ENCODE data around the gene PHF14. TPM values are rescaled to one million over a fixed set of nuclear protein-coding genes. Genes with fewer than 3 reads are reported as not detected.

PHF14 gene
- total RNA-seq, 1 experiment from 2014 or later = 182 TPM

DNA sequence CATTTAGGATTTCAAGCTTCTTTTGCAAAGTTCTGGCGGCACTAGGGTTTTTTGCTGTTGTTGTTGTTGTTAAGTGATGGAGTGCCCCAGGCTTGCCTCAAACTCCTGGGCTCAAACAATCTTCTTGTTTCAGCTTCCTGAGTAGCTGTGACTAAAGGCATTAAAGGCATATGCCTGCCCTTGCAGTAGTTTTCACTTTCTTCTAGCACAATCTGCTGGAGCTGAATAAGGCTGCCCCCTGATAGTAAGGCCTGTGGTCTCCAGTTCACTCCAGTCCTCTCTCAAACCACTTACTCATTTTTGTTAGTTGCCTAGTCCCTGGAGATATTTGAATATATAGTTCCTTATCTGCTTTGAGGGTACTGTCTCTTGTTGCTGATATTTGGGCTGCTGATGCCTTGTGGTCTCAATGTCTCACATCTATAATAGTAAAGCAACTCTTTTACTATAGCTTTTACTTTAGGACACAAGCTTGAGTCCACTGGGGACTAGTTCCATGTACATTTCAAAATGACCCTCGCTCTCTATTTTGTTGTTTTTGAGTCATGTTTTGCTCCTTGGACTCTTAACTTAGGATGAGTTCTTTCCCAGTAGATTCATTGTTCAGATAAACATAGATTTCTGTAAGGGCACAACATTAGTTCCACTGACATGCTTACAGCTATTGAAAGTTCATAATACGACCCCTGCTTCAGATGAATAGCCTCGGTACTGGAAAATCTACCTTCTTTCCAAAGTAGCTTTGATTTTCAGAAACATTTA, 25.5 kb downstream of the PHF14 start:
- peaks cover 94% of the 10 kb centered on the region for H3K79me2 ChIP-seq (ENCODE audit: low read length)
- no peak overlapping the region for H3K4me3 ChIP-seq (ENCODE audit: low read length)
- no peak overlapping the region for H2AFZ ChIP-seq (ENCODE audit: low read length)
- H3K27ac ChIP-seq (ENCODE audit: low read length) = no peak overlapping the region
- no peak for DNase-seq
- H3K9ac ChIP-seq (ENCODE audit: low read length) = no peak overlapping the region
- no peaks in the 10 kb centered on the region for H3K27me3 ChIP-seq (ENCODE audit: low read length)
- peaks cover 26% of the 10 kb centered on the region for H4K20me1 ChIP-seq (ENCODE audit: insufficient read depth, low read depth, low read length)
- H3K4me2 ChIP-seq (ENCODE audit: low read depth, low read length, poor library complexity, severe bottlenecking) = no peak overlapping the region
- H3K9me3 ChIP-seq (ENCODE audit: low read length) = no peaks in the 10 kb centered on the region
- no peaks in the 10 kb centered on the region for H3K9me2 ChIP-seq (replicated peaks; ENCODE audit: insufficient read depth, low read length)
- peaks cover 59% of the 10 kb centered on the region for H3K36me3 ChIP-seq (ENCODE audit: insufficient read depth, low read length)
- peaks cover 14% of the 10 kb centered on the region for H3K4me1 ChIP-seq (ENCODE audit: low read length)

DNA sequence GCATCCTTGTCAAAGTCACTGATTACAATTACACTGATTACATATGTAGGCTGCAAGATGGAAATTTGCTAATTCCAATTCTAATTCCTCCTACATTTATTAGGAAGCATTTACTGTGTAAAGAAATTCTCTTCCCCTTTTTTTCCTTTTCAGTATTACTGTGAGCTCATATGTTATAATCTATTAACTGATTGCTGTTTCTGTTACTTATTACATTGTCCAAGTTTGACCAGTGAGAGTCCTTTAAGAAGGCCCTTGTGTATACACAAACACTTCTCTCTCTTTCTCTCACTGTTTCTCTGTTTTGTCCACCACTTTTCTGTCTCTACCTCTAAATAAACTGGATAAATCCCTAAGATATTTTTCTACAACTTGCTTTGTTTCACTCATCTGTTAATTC, 31.5 kb downstream of the PHF14 start:
- H3K4me1 ChIP-seq (ENCODE audit: low read length) = no peaks in the 10 kb centered on the region
- H3K79me2 ChIP-seq (ENCODE audit: low read length) = peaks cover 97% of the 10 kb centered on the region
- H3K9me2 ChIP-seq (replicated peaks; ENCODE audit: insufficient read depth, low read length) = no peaks in the 10 kb centered on the region
- H4K20me1 ChIP-seq (ENCODE audit: insufficient read depth, low read depth, low read length) = peaks cover 23% of the 10 kb centered on the region
- H3K9me3 ChIP-seq (ENCODE audit: low read length) = no peaks in the 10 kb centered on the region
- H3K4me3 ChIP-seq (ENCODE audit: low read length) = no peak overlapping the region
- H2AFZ ChIP-seq (ENCODE audit: low read length) = no peak overlapping the region
- H3K27ac ChIP-seq (ENCODE audit: low read length) = no peak overlapping the region
- H3K4me2 ChIP-seq (ENCODE audit: low read depth, low read length, poor library complexity, severe bottlenecking) = no peak overlapping the region
- H3K9ac ChIP-seq (ENCODE audit: low read length) = no peak overlapping the region
- H3K36me3 ChIP-seq (ENCODE audit: insufficient read depth, low read length) = peaks cover 40% of the 10 kb centered on the region; the same call in 1 of the 2 replicates
- DNase-seq = no peak
- H3K27me3 ChIP-seq (ENCODE audit: low read length) = no peaks in the 10 kb centered on the region

DNA sequence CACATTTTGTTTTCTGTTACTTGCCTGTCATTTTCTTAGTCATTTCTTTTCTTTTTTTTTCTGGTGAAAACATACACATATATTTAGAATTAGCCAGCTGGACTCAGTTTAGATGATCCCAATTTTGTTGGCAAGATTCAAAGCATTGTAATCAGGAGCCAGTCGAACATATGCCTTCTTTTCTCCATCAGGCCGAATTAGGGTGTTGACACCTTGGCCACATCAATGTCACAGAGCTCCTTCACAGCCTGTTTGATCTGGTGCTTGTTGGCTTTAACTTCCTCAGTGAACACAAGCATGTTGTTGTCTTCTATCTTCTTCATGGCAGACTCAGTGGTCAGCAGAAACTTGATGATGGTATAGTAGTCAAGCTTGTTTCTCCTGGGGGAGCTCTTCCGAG, 32.6 kb downstream of the PHF14 start:
- Histone ChIP-seq H3K27me3 (ENCODE audit: low read length) (no peaks in the 10 kb centered on the region), H3K9me3 (ENCODE audit: low read length) (no peaks in the 10 kb centered on the region), H3K9me2 (replicated peaks; ENCODE audit: insufficient read depth, low read length) (no peaks in the 10 kb centered on the region), H3K36me3 (ENCODE audit: insufficient read depth, low read length) (peaks cover 37% of the 10 kb centered on the region; the same call in 1 of the 2 replicates), H4K20me1 (ENCODE audit: insufficient read depth, low read depth, low read length) (peaks cover 26% of the 10 kb centered on the region), H3K4me1 (ENCODE audit: low read length) (no peaks in the 10 kb centered on the region), H3K79me2 (ENCODE audit: low read length) (peaks cover 95% of the 10 kb centered on the region), H3K4me2 (ENCODE audit: low read depth, low read length, poor library complexity, severe bottlenecking) (no peak overlapping the region), H3K9ac (ENCODE audit: low read length) (no peak overlapping the region), H3K4me3 (ENCODE audit: low read length) (no peak overlapping the region), H2AFZ (ENCODE audit: low read length) (no peak overlapping the region), H3K27ac (ENCODE audit: low read length) (no peak overlapping the region)
- no peak for DNase-seq

DNA sequence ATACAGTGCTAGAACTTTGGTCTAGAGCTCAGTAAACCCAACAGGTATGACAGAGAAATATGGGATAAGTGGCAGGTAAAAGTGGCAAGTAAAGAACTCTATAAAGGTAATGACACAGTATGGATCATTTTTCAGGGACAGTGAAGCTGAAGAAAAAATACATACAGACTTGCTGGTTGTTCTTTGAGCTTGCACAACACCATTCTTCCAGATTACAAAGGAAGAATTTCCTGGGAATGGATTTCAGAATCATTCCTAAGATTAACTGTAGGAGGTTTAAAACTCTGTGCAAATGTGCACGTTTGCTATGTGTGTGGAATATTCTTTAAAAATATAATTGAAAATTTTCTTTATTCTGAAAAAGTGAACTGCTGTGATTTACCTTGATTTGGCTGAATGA, 36.0 kb downstream of the PHF14 start:
- Histone ChIP-seq H3K36me3 (ENCODE audit: insufficient read depth, low read length) (peaks cover 46% of the 10 kb centered on the region; the same call in 1 of the 2 replicates), H3K79me2 (ENCODE audit: low read length) (peaks cover 92% of the 10 kb centered on the region), H3K4me2 (ENCODE audit: low read depth, low read length, poor library complexity, severe bottlenecking) (no peak overlapping the region), H3K27me3 (ENCODE audit: low read length) (no peaks in the 10 kb centered on the region), H3K4me1 (ENCODE audit: low read length) (no peaks in the 10 kb centered on the region), H3K9me3 (ENCODE audit: low read length) (no peaks in the 10 kb centered on the region), H2AFZ (ENCODE audit: low read length) (no peak overlapping the region), H3K9me2 (replicated peaks; ENCODE audit: insufficient read depth, low read length) (no peaks in the 10 kb centered on the region), H3K27ac (ENCODE audit: low read length) (no peak overlapping the region), H4K20me1 (ENCODE audit: insufficient read depth, low read depth, low read length) (peaks cover 22% of the 10 kb centered on the region), H3K9ac (ENCODE audit: low read length) (no peak overlapping the region), H3K4me3 (ENCODE audit: low read length) (no peak overlapping the region)
- DNase-seq = no peak

DNA sequence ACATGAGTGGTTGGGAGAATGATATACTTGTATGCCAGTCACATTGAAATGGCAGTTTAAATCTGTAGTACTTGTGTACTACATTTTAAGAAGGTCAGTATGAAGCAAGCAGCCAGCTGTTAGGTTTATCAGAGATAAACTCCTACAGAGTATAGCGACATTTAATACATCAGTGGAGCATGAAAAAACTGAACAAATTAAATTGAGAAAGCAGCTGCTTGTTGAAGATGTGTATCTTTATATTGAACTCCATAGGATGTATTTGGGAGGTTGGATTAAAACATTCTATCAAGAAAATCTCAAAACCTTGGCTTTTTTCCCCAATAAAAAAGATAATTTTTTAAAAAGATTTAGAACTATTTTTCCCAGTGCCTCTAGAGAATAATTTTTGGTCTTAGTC, 47.8 kb downstream of the PHF14 start:
- Histone ChIP-seq H3K27ac (ENCODE audit: low read length) (no peak overlapping the region), H3K36me3 (ENCODE audit: insufficient read depth, low read length) (peaks cover 28% of the 10 kb centered on the region)

DNA sequence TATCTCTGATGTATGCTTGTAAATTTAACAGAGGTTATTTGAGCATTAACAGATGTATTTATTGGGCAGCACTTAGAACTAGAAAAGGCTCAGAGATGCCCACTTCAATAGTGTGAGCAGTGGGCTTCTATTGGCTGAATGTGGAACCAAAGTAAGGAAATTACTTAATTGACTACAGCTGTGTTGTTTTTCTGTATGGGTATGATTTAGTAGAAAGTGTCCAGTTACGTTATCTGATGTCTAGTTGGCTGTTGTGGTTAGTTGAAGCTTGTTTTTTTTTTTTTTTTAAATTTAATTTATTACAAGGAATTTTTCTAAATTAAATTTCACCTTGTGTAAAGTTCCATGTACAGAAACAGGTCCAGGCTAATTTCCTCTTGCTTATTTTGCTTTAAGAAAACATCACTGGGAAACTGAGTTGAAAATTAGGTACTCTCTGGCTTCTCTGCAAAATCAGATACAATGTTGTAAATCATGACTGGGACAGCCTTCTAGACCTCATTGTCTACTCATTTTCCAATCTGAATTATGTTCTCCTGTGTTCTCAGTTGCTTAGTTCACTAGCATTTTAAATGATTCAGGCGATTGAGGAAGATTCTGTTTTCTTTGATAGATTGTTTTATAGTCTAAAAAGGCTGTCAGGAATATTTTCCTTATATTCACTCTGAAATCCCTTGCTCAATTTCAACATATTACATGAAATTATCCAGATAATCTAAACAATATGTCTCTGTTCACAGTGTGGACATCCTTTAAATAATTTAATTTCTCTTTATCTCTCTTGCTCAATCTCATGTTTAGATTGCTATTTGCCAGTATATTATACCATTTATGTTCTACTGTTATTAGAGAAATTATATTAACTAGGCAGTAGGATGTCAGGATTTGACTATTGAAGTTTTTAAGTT, 53.0 kb downstream of the PHF14 start:
- Histone ChIP-seq H2AFZ (ENCODE audit: low read length) (no peak overlapping the region), H4K20me1 (ENCODE audit: insufficient read depth, low read depth, low read length) (no peaks in the 10 kb centered on the region), H3K27ac (ENCODE audit: low read length) (no peak overlapping the region), H3K4me3 (ENCODE audit: low read length) (no peak overlapping the region), H3K9ac (ENCODE audit: low read length) (no peak overlapping the region), H3K9me2 (replicated peaks; ENCODE audit: insufficient read depth, low read length) (no peaks in the 10 kb centered on the region), H3K79me2 (ENCODE audit: low read length) (peaks cover 87% of the 10 kb centered on the region), H3K27me3 (ENCODE audit: low read length) (no peaks in the 10 kb centered on the region), H3K36me3 (ENCODE audit: insufficient read depth, low read length) (peaks cover 49% of the 10 kb centered on the region), H3K4me2 (ENCODE audit: low read depth, low read length, poor library complexity, severe bottlenecking) (no peak overlapping the region), H3K4me1 (ENCODE audit: low read length) (no peaks in the 10 kb centered on the region), H3K9me3 (ENCODE audit: low read length) (no peaks in the 10 kb centered on the region)
- DNase-seq = no peak

More for the DNA sequence above, 47.8 kb downstream of the PHF14 start:
- no peak overlapping the region for H3K9ac ChIP-seq (ENCODE audit: low read length)
- H3K4me3 ChIP-seq (ENCODE audit: low read length) = no peak overlapping the region
- H3K4me1 ChIP-seq (ENCODE audit: low read length) = no peaks in the 10 kb centered on the region
- H3K9me2 ChIP-seq (replicated peaks; ENCODE audit: insufficient read depth, low read length) = no peaks in the 10 kb centered on the region
- no peaks in the 10 kb centered on the region for H3K27me3 ChIP-seq (ENCODE audit: low read length)
- H3K79me2 ChIP-seq (ENCODE audit: low read length) = peaks cover 89% of the 10 kb centered on the region
- no peaks in the 10 kb centered on the region for H3K9me3 ChIP-seq (ENCODE audit: low read length)
- H4K20me1 ChIP-seq (ENCODE audit: insufficient read depth, low read depth, low read length) = no peaks in the 10 kb centered on the region; the same call in 1 of the 2 replicates
- no peak overlapping the region for H3K4me2 ChIP-seq (ENCODE audit: low read depth, low read length, poor library complexity, severe bottlenecking)
- H2AFZ ChIP-seq (ENCODE audit: low read length) = no peak overlapping the region
- no peak for DNase-seq

DNA sequence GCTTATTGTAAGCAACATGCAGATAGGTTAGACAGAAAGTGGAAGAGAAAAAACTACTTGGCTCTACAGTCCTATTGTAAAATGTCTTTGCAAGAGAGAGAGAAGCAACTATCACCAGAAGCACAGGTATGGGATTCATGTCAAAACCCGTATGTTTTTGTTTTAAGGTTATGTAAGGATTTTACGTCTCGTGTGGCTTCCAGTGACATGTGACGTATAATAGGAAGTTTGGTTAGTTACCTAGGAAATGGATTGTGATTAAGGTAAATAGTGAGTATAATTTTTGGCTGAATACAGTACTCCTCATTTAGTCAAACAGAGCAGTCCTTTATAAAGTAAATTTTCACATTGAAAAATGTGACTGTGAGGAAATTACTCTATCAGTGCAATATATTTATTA, 62.0 kb downstream of the PHF14 start:
- H3K9me2 ChIP-seq (replicated peaks; ENCODE audit: insufficient read depth, low read length) = no peaks in the 10 kb centered on the region
- no peak overlapping the region for H3K4me2 ChIP-seq (ENCODE audit: low read depth, low read length, poor library complexity, severe bottlenecking)
- H3K79me2 ChIP-seq (ENCODE audit: low read length) = peaks cover 71% of the 10 kb centered on the region
- no peak for DNase-seq
- H3K36me3 ChIP-seq (ENCODE audit: insufficient read depth, low read length) = peaks cover 60% of the 10 kb centered on the region
- no peak overlapping the region for H3K27ac ChIP-seq (ENCODE audit: low read length)
- no peaks in the 10 kb centered on the region for H3K9me3 ChIP-seq (ENCODE audit: low read length)
- peaks cover 4% of the 10 kb centered on the region; the same call in 1 of the 2 replicates for H3K4me1 ChIP-seq (ENCODE audit: low read length)
- no peaks in the 10 kb centered on the region for H3K27me3 ChIP-seq (ENCODE audit: low read length)
- H2AFZ ChIP-seq (ENCODE audit: low read length) = no peak overlapping the region
- H4K20me1 ChIP-seq (ENCODE audit: insufficient read depth, low read depth, low read length) = 0 out of 2 replicates have a peak, but pooled peaks cover 3% of the 10 kb centered on the region
- H3K9ac ChIP-seq (ENCODE audit: low read length) = no peak overlapping the region
- H3K4me3 ChIP-seq (ENCODE audit: low read length) = no peak overlapping the region

DNA sequence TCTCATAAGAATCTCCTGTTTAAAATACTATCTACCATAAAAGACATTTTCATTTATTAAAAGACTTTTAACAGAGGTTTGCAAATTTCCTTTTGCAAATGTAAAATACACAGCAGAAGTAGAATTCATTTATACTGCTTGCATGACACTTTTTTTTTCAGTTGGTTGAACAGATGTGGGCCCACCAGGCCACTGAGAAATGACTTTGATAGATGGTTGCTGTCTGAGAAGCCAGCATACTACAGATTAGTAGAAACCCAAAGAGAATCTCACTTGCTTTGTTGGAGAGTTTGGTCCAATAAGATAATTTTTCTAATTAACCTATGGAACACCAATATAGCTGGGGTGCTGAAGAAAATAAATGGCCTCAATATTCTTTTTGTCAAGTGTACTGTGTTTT, 66.3 kb downstream of the PHF14 start:
- Histone ChIP-seq H2AFZ (ENCODE audit: low read length) (no peak overlapping the region), H3K4me1 (ENCODE audit: low read length) (peaks cover 4% of the 10 kb centered on the region; the same call in 1 of the 2 replicates), H3K9me2 (replicated peaks; ENCODE audit: insufficient read depth, low read length) (no peaks in the 10 kb centered on the region), H3K36me3 (ENCODE audit: insufficient read depth, low read length) (peaks cover 87% of the 10 kb centered on the region), H3K9me3 (ENCODE audit: low read length) (no peaks in the 10 kb centered on the region), H3K27ac (ENCODE audit: low read length) (no peak overlapping the region), H3K27me3 (ENCODE audit: low read length) (no peaks in the 10 kb centered on the region), H3K4me3 (ENCODE audit: low read length) (no peak overlapping the region), H4K20me1 (ENCODE audit: insufficient read depth, low read depth, low read length) (no peaks in the 10 kb centered on the region), H3K4me2 (ENCODE audit: low read depth, low read length, poor library complexity, severe bottlenecking) (no peak overlapping the region), H3K79me2 (ENCODE audit: low read length) (peaks cover 73% of the 10 kb centered on the region), H3K9ac (ENCODE audit: low read length) (no peak overlapping the region)
- DNase-seq = no peak

Data from Karpas-422 (cell line).